ENCODE measurements around the gene CACNA2D3. TPM values are rescaled to one million over a fixed set of nuclear protein-coding genes. Genes with fewer than 3 reads are reported as not detected.

The CACNA2D3 gene
- total RNA-seq, 1 donor from 2014 or later, result 0.70 TPM

GRCh38 chr3:54853573-54854404 is 731.4 kb downstream of the CACNA2D3 start:
- no peak overlapping the region for H3K4me3 ChIP-seq (ENCODE audit: insufficient read depth, low read depth, low read length)
- H3K9ac ChIP-seq (ENCODE audit: low read length), result peak overlapping the region; percentile 49
- DNase-seq (ENCODE audit: low read depth) (peak; percentile 34), FAIRE-seq (no peak)
- no peaks in the 10 kb centered on the region for H3K36me3 ChIP-seq (ENCODE audit: insufficient read depth, low read length)
- peak overlapping the region; percentile 7 for H3K27ac ChIP-seq (ENCODE audit: low read depth, low read length)
- no peaks in the 10 kb centered on the region for H4K20me1 ChIP-seq (ENCODE audit: insufficient read depth, low read length)
- H3K79me2 ChIP-seq (ENCODE audit: insufficient read depth, low read length), result no peaks in the 10 kb centered on the region
- Mint-ChIP-seq H3K27me3 (ENCODE audit: low read depth, unreplicated experiment) (peaks cover 36% of the 10 kb centered on the region), H3K36me3 (ENCODE audit: low read depth, unreplicated experiment) (no peaks in the 10 kb centered on the region), H3K9me3 (ENCODE audit: unreplicated experiment) (peaks cover 4% of the 10 kb centered on the region), H3K27ac (ENCODE audit: unreplicated experiment) (no peak overlapping the region), H3K4me1 (ENCODE audit: low read depth, unreplicated experiment) (no peaks in the 10 kb centered on the region), H3K4me3 (ENCODE audit: unreplicated experiment) (no peak overlapping the region)
- peak overlapping the region; percentile 54 for H2AFZ ChIP-seq (ENCODE audit: low read depth, low read length)
- H3K9me3 ChIP-seq (ENCODE audit: insufficient read depth, low read depth, low read length), result no peaks in the 10 kb centered on the region
- no peaks in the 10 kb centered on the region for H3K27me3 ChIP-seq (ENCODE audit: insufficient read depth, low read length)
- peak; percentile 62 for TF ChIP-seq CTCF (IDR thresholded peaks at IDR 0.05; ENCODE audit: insufficient read depth, low read depth, low read length)
- no peak for TF ChIP-seq EZH2 (IDR thresholded peaks at IDR 0.05; ENCODE audit: insufficient read depth, low read length)
- H3K4me1 ChIP-seq (ENCODE audit: insufficient read depth, low read length), result peaks cover 3% of the 10 kb centered on the region
- peak overlapping the region; percentile 44 for H3K4me2 ChIP-seq (ENCODE audit: low read length)

- no peaks in the 10 kb centered on the region for H4K20me1 ChIP-seq (ENCODE audit: insufficient read depth, low read length)
- no peaks in the 10 kb centered on the region for H3K27me3 ChIP-seq (ENCODE audit: insufficient read depth, low read length)
- H3K79me2 ChIP-seq (ENCODE audit: insufficient read depth, low read length), result no peaks in the 10 kb centered on the region
- no peak for DNase-seq (ENCODE audit: low read depth)
- H3K4me1 Mint-ChIP-seq (ENCODE audit: low read depth, unreplicated experiment), result peaks cover 5% of the 10 kb centered on the region
- H3K4me3 Mint-ChIP-seq (ENCODE audit: unreplicated experiment), result no peak overlapping the region
- H3K4me2 ChIP-seq (ENCODE audit: low read length), result no peak overlapping the region
- no peak overlapping the region for H3K4me3 ChIP-seq (ENCODE audit: insufficient read depth, low read depth, low read length)
- H3K9me3 ChIP-seq (ENCODE audit: insufficient read depth, low read depth, low read length), result no peaks in the 10 kb centered on the region
- no peaks in the 10 kb centered on the region for H3K36me3 ChIP-seq (ENCODE audit: insufficient read depth, low read length)
- H3K36me3 Mint-ChIP-seq (ENCODE audit: low read depth, unreplicated experiment), result no peaks in the 10 kb centered on the region
- FAIRE-seq, result no peak
- peaks cover 8% of the 10 kb centered on the region for H3K4me1 ChIP-seq (ENCODE audit: insufficient read depth, low read length)
- no peak overlapping the region for H3K27ac Mint-ChIP-seq (ENCODE audit: unreplicated experiment)
- peaks cover 24% of the 10 kb centered on the region for H3K27me3 Mint-ChIP-seq (ENCODE audit: low read depth, unreplicated experiment)
- no peak for TF ChIP-seq EZH2 (IDR thresholded peaks at IDR 0.05; ENCODE audit: insufficient read depth, low read length)
- no peak for TF ChIP-seq CTCF (IDR thresholded peaks at IDR 0.05; ENCODE audit: insufficient read depth, low read depth, low read length)
- peaks cover 4% of the 10 kb centered on the region for H3K9me3 Mint-ChIP-seq (ENCODE audit: unreplicated experiment)
- H3K27ac ChIP-seq (ENCODE audit: low read depth, low read length), result no peak overlapping the region
- no peak overlapping the region for H2AFZ ChIP-seq (ENCODE audit: low read depth, low read length)
- H3K9ac ChIP-seq (ENCODE audit: low read length), result no peak overlapping the region
These were observed 733.9 kb downstream of the CACNA2D3 start for GRCh38 chr3:54856271-54856670.

GRCh38 chr3:54857343-54857742 is 735.0 kb downstream of the CACNA2D3 start:
- no peak for TF ChIP-seq EZH2 (IDR thresholded peaks at IDR 0.05; ENCODE audit: insufficient read depth, low read length)
- Mint-ChIP-seq H3K27ac (ENCODE audit: unreplicated experiment) (no peak overlapping the region), H3K4me1 (ENCODE audit: low read depth, unreplicated experiment) (peaks cover 5% of the 10 kb centered on the region), H3K27me3 (ENCODE audit: low read depth, unreplicated experiment) (peaks cover 21% of the 10 kb centered on the region), H3K36me3 (ENCODE audit: low read depth, unreplicated experiment) (no peaks in the 10 kb centered on the region), H3K4me3 (ENCODE audit: unreplicated experiment) (no peak overlapping the region), H3K9me3 (ENCODE audit: unreplicated experiment) (peaks cover 4% of the 10 kb centered on the region)
- H3K9ac ChIP-seq (ENCODE audit: low read length), result no peak overlapping the region
- H3K9me3 ChIP-seq (ENCODE audit: insufficient read depth, low read depth, low read length), result no peaks in the 10 kb centered on the region
- no peak overlapping the region for H3K27ac ChIP-seq (ENCODE audit: low read depth, low read length)
- no peaks in the 10 kb centered on the region for H3K36me3 ChIP-seq (ENCODE audit: insufficient read depth, low read length)
- peaks cover 15% of the 10 kb centered on the region for H3K4me1 ChIP-seq (ENCODE audit: insufficient read depth, low read length)
- H3K79me2 ChIP-seq (ENCODE audit: insufficient read depth, low read length), result no peaks in the 10 kb centered on the region
- no peak overlapping the region for H2AFZ ChIP-seq (ENCODE audit: low read depth, low read length)
- DNase-seq (ENCODE audit: low read depth) (no peak), FAIRE-seq (no peak)
- H3K4me3 ChIP-seq (ENCODE audit: insufficient read depth, low read depth, low read length), result no peak overlapping the region
- H3K27me3 ChIP-seq (ENCODE audit: insufficient read depth, low read length), result no peaks in the 10 kb centered on the region
- no peak overlapping the region for H3K4me2 ChIP-seq (ENCODE audit: low read length)
- H4K20me1 ChIP-seq (ENCODE audit: insufficient read depth, low read length), result no peaks in the 10 kb centered on the region
